Hypothalamus (tissue), 51 donors: Measurements from ENCODE around the gene KRT12.
"Not testable (repeated sequence)": the region's sequence is repeated elsewhere in the genome, so short reads cannot be mapped to it uniquely, and the experiment has no call there.

Experiments used
- DNase-seq, 51 donors: peaks; one replicate each; lab custom pipeline; 2025; lab: John Stamatoyannopoulos, UW

KRT12 gene

GRCh38 chr17:40884708-40885512 is 17.9 kb upstream of the KRT12 start, which contains the start of gene KRT20:
Gene KRT20, minus strand, starts transcription at chr17:40885242. Its CDS starts 57 bp downstream, at chr17:40885185.
- DNase-seq = no peak

GRCh38 chr17:40883626-40884334 is 16.8 kb upstream of the KRT12 start:
- no peak for DNase-seq

- no peak for DNase-seq
These were observed 16.0 kb upstream of the KRT12 start for GRCh38 chr17:40883031-40883430.

- no peak for DNase-seq
These were observed 12.0 kb upstream of the KRT12 start for GRCh38 chr17:40879026-40879425.

- DNase-seq = no peak
These were observed 11.0 kb upstream of the KRT12 start for GRCh38 chr17:40878044-40878443.

- no peak for DNase-seq
These were observed 6.8 kb upstream of the KRT12 start for GRCh38 chr17:40873801-40874200.

- no peak for DNase-seq
These were observed 6.2 kb upstream of the KRT12 start for GRCh38 chr17:40873255-40873654.

- DNase-seq = no peak
These were observed 5.4 kb upstream of the KRT12 start for GRCh38 chr17:40872416-40872815.

GRCh38 chr17:40871316-40871715 is 4.3 kb upstream of the KRT12 start:
- DNase-seq = no peak

- DNase-seq = no peak
These were observed 3.1 kb upstream of the KRT12 start for GRCh38 chr17:40870136-40870535.

GRCh38 chr17:40864661-40865390 is 2.2 kb downstream of the KRT12 start:
- no peak for DNase-seq

- DNase-seq = no peak
These were observed 3.9 kb downstream of the KRT12 start for GRCh38 chr17:40862985-40863733.

- DNase-seq = no peak
These were observed 7.5 kb downstream of the KRT12 start for GRCh38 chr17:40859536-40859935.

GRCh38 chr17:40858667-40859066 is 8.4 kb downstream of the KRT12 start:
- not testable (repeated sequence) for DNase-seq

- no peak for DNase-seq
These were observed 9.5 kb downstream of the KRT12 start for GRCh38 chr17:40857535-40857934.

- no peak for DNase-seq
These were observed 12.7 kb downstream of the KRT12 start for GRCh38 chr17:40854175-40854814.

- DNase-seq = no peak
These were observed 14.7 kb downstream of the KRT12 start for GRCh38 chr17:40852364-40852763.

GRCh38 chr17:40850293-40850972 is 16.6 kb downstream of the KRT12 start:
- DNase-seq = no peak

- no peak for DNase-seq
These were observed 17.3 kb downstream of the KRT12 start for GRCh38 chr17:40849723-40850122.
